Caco-2 (cell line): ENCODE measurements around the gene TEAD1. TPM values are rescaled to one million over a fixed set of nuclear protein-coding genes. Genes with fewer than 3 reads are reported as not detected.

ENCODE experiments used
- Bru-seq: library from RNA; stranded (reverse); fragments of 400-500 nt; gene quantifications from one replicate; lab custom pipeline; 2021; lab: Mats Ljungman, UMichigan
- BruChase-seq, 2 experiments: library from RNA; stranded (reverse); fragments of 400-500 nt; gene quantifications; one replicate each; lab custom pipeline; 2021; lab: Mats Ljungman, UMichigan
- BruUV-seq: library from RNA; stranded (reverse); fragments of 400-500 nt; replicated peaks from 2 replicates; lab custom pipeline; 2021; lab: Mats Ljungman, UMichigan
- CTCF ChIA-PET: fragments of 300-600 bp; sonication (Branson Sonifier 250); formaldehyde crosslinking; loops from one replicate; lab custom pipeline; 2022; ENCODE audit warnings: antibody characterized with exemption; lab: Charles Lee
- POLR2A ChIA-PET: fragments of 300-600 bp; sonication (Branson Sonifier 250); formaldehyde crosslinking; loops from one replicate; lab custom pipeline; 2022; ENCODE audit warnings: antibody characterized with exemption; lab: Charles Lee
- DNase-seq, 2 experiments: peaks; one replicate each; pipeline versions ENCODE4 v3.0.0 to v3.0.0-alpha.2; 2020 to 2022
- H3K27me3 ChIP-seq: replicated peaks from 2 replicates; pipeline ENCODE4 v1.6.0; 2011; ENCODE audit warnings: low read length; ENCODE audit not compliant: control insufficient read depth, insufficient read depth
- H3K36me3 ChIP-seq: 2 replicates; pipeline ENCODE4 v1.5.1; 2011; ENCODE audit warnings: low read length; ENCODE audit not compliant: control insufficient read depth, insufficient read depth
- H3K4me1 ChIP-seq: fragments of 250-450 bp; sonication (Bioruptor Pico); 2 replicates; pipeline ENCODE4 v1.5.1; 2020; ENCODE audit warnings: mild to moderate bottlenecking
- H3K4me3 ChIP-seq: 2 replicates; pipeline ENCODE4 v1.5.1; 2011; ENCODE audit warnings: low read depth, mild to moderate bottlenecking, control low read depth, low read length
- H3K9me3 ChIP-seq: fragments of 250-450 bp; sonication (Bioruptor Pico); 2 replicates; pipeline ENCODE4 v1.5.1; 2020; ENCODE audit warnings: mild to moderate bottlenecking, moderate library complexity
- H3K27ac Mint-ChIP-seq: one replicate; pipeline ENCODE4 v1.8.0; 2022; ENCODE audit warnings: mixed read lengths; ENCODE audit not compliant: unreplicated experiment
- H3K27me3 Mint-ChIP-seq: one replicate; pipeline ENCODE4 v1.8.0; 2022; ENCODE audit warnings: mixed read lengths; ENCODE audit not compliant: insufficient read depth, unreplicated experiment
- H3K36me3 Mint-ChIP-seq: one replicate; pipeline ENCODE4 v1.8.0; 2022; ENCODE audit warnings: mild to moderate bottlenecking, mixed read lengths; ENCODE audit not compliant: insufficient read depth, unreplicated experiment
- H3K4me1 Mint-ChIP-seq: one replicate; pipeline ENCODE4 v1.8.0; 2022; ENCODE audit warnings: low read depth, mixed read lengths; ENCODE audit not compliant: unreplicated experiment
- H3K4me3 Mint-ChIP-seq: one replicate; pipeline ENCODE4 v1.8.0; 2022; ENCODE audit warnings: mild to moderate bottlenecking, moderate library complexity, mixed read lengths; ENCODE audit not compliant: unreplicated experiment
- H3K9me3 Mint-ChIP-seq: one replicate; pipeline ENCODE4 v1.8.0; 2022; ENCODE audit warnings: mixed read lengths; ENCODE audit not compliant: unreplicated experiment
- CTCF ChIP-seq, 2 experiments: fragments of 200-600 bp in 1 of 2; IDR thresholded peaks; 1 replicate in 1 of 2; 2 replicates in 1 of 2; pipeline versions ENCODE4 v1.5.1 to v1.8.0; 2011 to 2022; ENCODE audit warnings: antibody characterized with exemption in 1 of 2, control low read depth in 1 of 2, inconsistent platforms in 1 of 2, low read depth in 1 of 2, low read length in 1 of 2, mild to moderate bottlenecking in 1 of 2, moderate library complexity in 1 of 2; ENCODE audit not compliant: insufficient read depth in 1 of 2, severe bottlenecking in 1 of 2, unreplicated experiment in 1 of 2
- intact Hi-C: fragments of 100-400 bp; cut with micrococcal nuclease; formaldehyde crosslinking; loops from one replicate; pipeline ENCODE4 v1.10.0; 2022; ENCODE audit not compliant: unreplicated experiment
- long read RNA-seq: library from polyadenylated mRNA; stranded (forward); transcript quantifications from one replicate; pipeline ENCODE4 v2.0.0, GENCODE V29; 2022
- total RNA-seq: library from RNA; stranded (reverse); gene quantifications from 2 replicates; pipeline ENCODE4 v1.2.3, GENCODE V29; 2022

Gene TEAD1
- total RNA-seq (134 and 144 TPM in 2 replicates), Bru-seq, nascent RNA (percentile 91 among the genes with signal in this experiment), BruChase-seq, experiment 1, labeled RNA remaining after a 2-hour chase (percentile 89 among the genes with signal in this experiment), BruChase-seq, experiment 2, labeled RNA remaining after a 6-hour chase (percentile 91 among the genes with signal in this experiment)
- long read RNA-seq, partial matches to known transcripts, result 1 of 39 reads
- long read RNA-seq, other reads (novel, unspliced or antisense), result 36 of 39 reads

DNA sequence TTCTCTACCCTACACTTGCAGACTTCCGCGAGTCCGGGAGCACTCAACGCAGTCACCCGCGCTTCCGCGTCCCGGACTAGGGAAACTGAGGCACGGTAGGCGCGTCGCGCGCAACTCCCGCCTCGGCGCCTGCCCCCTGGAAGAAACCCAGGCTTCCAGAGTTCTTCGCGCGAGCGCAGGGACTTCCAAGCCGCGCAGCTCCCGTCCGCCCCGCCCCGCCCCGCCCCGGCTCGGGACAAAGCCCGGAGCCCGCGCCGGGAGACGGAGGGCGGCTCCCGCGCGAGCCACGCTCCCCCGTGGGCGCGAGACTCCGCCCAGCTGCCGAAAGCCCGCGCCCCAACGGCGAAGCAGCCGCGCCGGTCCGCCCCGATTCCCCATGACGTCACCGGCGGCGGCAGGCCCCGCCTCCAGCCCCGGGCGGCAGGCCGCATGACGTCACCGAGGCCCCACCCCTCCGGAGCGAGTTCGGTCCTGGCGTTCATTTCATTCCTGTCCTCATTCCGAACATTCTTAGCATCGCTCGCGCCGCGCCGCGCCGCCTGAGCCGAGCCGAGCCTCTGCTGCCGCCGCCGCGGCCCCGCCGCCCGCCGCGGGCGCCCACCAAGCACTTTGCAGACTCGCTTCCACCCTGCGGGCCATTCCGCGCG lies at the start of gene TEAD1:
TSS of gene TEAD1 (plus strand) at position 498 of the 647 bp plus-strand sequence.
- Histone ChIP-seq H3K27me3 (no peaks in the 10 kb centered on the region), H3K4me3 (peak within 1 kb of the TSS; percentile 81), H3K36me3 (no peaks in the 10 kb centered on the region), H3K4me1 (peaks cover 20% of the 10 kb centered on the region; the same call in 1 of the 2 replicates), H3K9me3 (no peaks in the 10 kb centered on the region)
- Mint-ChIP-seq H3K4me3 (peak within 1 kb of the TSS; percentile 79), H3K27ac (peak within 1 kb of the TSS; percentile 91), H3K27me3 (no peaks in the 10 kb centered on the region), H3K36me3 (peaks cover 35% of the 10 kb centered on the region), H3K9me3 (peaks cover 7% of the 10 kb centered on the region), H3K4me1 (peaks cover 32% of the 10 kb centered on the region)
- no peak for TF ChIP-seq CTCF (IDR thresholded peaks at IDR 0.05; ENCODE audit: insufficient read depth in 1 of 2, low read depth in 1 of 2, low read length in 1 of 2, severe bottlenecking in 1 of 2, unreplicated experiment in 1 of 2)
- DNase-seq, result peak; percentile 97 to 100
- intact Hi-C loops, result loop anchor here (1.0 to 10.0 kb wide), 5 partner anchors 49 to 339 kb away; no protein-coding TSS in a partner anchor
- ChIA-PET CTCF (interaction anchor here (1.3 kb wide), 1 partner anchor 215 kb away, joined by 4 read pairs; no protein-coding TSS in a partner anchor), POLR2A (interaction anchor here (0.7 to 1.0 kb wide), 3 partner anchors 129 to 297 kb away, joined by 3 read pairs; partner anchors contain the start of gene PARVA)
- BruUV-seq, result no TSS peak

DNA sequence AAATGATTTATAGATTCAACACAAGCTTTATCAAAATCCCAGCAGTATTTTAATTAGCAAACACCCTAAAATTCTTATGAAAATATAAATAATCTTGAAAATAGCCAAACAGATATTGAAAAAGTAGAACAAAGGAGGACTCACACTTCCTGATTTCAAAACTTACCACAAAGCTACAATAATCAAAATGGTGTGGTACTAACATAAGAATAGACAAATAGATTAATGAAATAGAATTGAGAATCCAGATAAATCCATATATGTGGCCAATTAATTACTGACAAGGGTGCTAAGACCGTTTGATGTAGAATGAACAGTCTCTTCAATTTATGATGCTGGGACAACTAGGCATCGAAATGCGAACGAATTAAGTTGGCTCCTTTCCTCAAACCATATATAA lies 49.6 kb upstream of the TEAD1 start:
- no peak for TF ChIP-seq CTCF (IDR thresholded peaks at IDR 0.05; ENCODE audit: insufficient read depth in 1 of 2, low read depth in 1 of 2, low read length in 1 of 2, severe bottlenecking in 1 of 2, unreplicated experiment in 1 of 2)
- ChIA-PET CTCF (no interaction called here), POLR2A (no interaction called here)
- Mint-ChIP-seq H3K9me3 (peaks cover 36% of the 10 kb centered on the region), H3K27me3 (no peaks in the 10 kb centered on the region), H3K4me3 (no peak overlapping the region), H3K36me3 (no peaks in the 10 kb centered on the region), H3K4me1 (peaks cover 5% of the 10 kb centered on the region), H3K27ac (no peak overlapping the region)
- H3K4me1 ChIP-seq, result no peaks in the 10 kb centered on the region
- no peaks in the 10 kb centered on the region for H3K36me3 ChIP-seq
- DNase-seq, result no peak
- intact Hi-C loops, result no loop called here
- no TSS peak for BruUV-seq
- no peak overlapping the region for H3K4me3 ChIP-seq
- H3K27me3 ChIP-seq, result no peaks in the 10 kb centered on the region
- H3K9me3 ChIP-seq, result peaks cover 14% of the 10 kb centered on the region

DNA sequence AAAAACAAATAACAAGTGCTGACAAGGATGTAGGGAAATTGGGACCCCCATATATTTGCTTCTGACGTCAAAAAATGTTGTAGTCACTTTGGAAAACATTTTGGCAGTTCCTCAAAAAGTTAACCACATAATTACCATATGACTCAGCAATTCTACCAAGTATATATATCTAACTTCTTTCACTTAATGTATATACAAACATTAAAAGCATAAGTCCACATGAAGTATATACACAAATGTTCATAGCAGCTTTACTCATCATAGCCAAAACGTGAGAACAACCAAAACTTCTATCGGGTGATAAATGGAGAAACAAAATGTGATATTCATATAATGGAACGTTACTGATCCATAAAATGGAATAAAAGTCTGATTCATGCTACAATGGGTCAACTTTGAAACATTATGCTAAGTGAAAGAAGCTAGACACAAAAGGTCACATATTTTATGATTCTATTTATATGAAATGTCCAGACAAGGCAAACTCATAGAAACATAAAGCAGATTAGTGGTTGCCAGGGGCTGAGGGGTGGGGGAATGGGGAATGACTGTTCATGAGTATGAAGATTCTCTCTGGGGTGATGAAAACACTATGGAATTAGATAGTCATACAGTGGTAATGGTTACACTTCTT lies 48.7 kb upstream of the TEAD1 start:
- H3K4me1 ChIP-seq, result no peaks in the 10 kb centered on the region
- no peak overlapping the region for H3K27ac Mint-ChIP-seq
- intact Hi-C loops, result no loop called here
- H3K36me3 ChIP-seq, result no peaks in the 10 kb centered on the region
- ChIA-PET CTCF (no interaction called here), POLR2A (no interaction called here)
- H3K27me3 Mint-ChIP-seq, result no peaks in the 10 kb centered on the region
- no peak overlapping the region for H3K4me3 Mint-ChIP-seq
- no peak for DNase-seq
- no peaks in the 10 kb centered on the region for H3K36me3 Mint-ChIP-seq
- peaks cover 33% of the 10 kb centered on the region for H3K9me3 Mint-ChIP-seq
- no peak overlapping the region for H3K4me3 ChIP-seq
- H3K27me3 ChIP-seq, result no peaks in the 10 kb centered on the region
- BruUV-seq, result no TSS peak
- H3K9me3 ChIP-seq, result peaks cover 14% of the 10 kb centered on the region
- peaks cover 5% of the 10 kb centered on the region for H3K4me1 Mint-ChIP-seq
- no peak for TF ChIP-seq CTCF (IDR thresholded peaks at IDR 0.05; ENCODE audit: insufficient read depth in 1 of 2, low read depth in 1 of 2, low read length in 1 of 2, severe bottlenecking in 1 of 2, unreplicated experiment in 1 of 2)
